ENCODE results near the gene LHX8.

Gene LHX8

DNA sequence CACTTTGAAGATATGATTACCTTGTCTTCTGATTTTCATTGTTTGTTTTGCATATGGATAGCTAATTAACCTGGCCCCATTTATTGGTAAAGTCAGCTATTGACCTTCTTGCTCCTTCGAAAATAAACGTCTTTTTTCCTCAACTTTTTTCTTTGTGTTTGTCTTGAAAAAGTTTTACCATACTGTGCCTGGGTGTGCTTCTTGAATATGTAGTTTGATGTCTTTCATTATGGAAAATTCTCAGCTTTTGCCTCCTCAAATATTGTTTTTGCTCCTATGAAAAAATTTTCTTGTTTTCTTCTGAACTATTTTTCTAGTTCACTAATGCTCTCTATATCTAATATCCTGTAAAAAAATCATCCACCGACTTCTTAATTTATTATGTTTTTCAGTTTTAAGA lies 25.0 kb downstream of the LHX8 start:
- TF ChIP-seq, protein P1, sequence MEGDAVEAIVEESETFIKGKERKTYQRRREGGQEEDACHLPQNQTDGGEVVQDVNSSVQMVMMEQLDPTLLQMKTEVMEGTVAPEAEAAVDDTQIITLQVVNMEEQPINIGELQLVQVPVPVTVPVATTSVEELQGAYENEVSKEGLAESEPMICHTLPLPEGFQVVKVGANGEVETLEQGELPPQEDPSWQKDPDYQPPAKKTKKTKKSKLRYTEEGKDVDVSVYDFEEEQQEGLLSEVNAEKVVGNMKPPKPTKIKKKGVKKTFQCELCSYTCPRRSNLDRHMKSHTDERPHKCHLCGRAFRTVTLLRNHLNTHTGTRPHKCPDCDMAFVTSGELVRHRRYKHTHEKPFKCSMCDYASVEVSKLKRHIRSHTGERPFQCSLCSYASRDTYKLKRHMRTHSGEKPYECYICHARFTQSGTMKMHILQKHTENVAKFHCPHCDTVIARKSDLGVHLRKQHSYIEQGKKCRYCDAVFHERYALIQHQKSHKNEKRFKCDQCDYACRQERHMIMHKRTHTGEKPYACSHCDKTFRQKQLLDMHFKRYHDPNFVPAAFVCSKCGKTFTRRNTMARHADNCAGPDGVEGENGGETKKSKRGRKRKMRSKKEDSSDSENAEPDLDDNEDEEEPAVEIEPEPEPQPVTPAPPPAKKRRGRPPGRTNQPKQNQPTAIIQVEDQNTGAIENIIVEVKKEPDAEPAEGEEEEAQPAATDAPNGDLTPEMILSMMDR (conservative IDR thresholded peaks at IDR 0.05; ENCODE audit: low read depth, low read length), result no peak
- Histone ChIP-seq H2AFZ (ENCODE audit: low read depth) (no peak overlapping the region), H3K79me2 (ENCODE audit: insufficient read depth, low read depth) (peaks cover 5% of the 10 kb centered on the region; the same call in 1 of the 2 replicates), H3K4me1 (ENCODE audit: low read depth, poor library complexity, severe bottlenecking) (no peaks in the 10 kb centered on the region), H3K9ac (no peak overlapping the region), H3K36me3 (ENCODE audit: insufficient read depth) (no peaks in the 10 kb centered on the region), H3K4me3 (IDR thresholded peaks at IDR 0.05; ENCODE audit: insufficient read depth, low read depth, low read length) (no peak overlapping the region), H3K4me2 (no peak overlapping the region), H4K20me1 (ENCODE audit: insufficient read depth) (no peaks in the 10 kb centered on the region), H3K27ac (no peak overlapping the region), H3K27me3 (ENCODE audit: insufficient read depth, low read depth) (no peaks in the 10 kb centered on the region)

DNA sequence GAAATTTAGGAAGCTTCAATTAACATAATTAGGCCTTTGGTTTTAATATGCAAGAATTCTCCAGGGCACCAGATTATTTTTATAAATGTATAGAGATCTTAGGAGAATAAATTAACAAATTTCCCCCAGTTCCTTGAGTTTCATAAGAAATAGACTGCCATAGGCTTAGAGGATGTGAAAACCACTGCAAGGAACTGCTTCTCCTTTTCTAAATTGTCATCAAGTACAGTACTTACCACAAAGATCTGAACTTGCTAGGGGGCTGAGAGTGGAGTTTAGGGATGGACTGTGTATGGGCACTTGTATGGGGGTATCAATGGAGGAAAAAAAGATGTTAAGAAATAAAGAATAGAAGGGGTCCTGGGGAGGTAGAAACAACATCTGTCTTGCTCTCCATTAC lies 31.1 kb downstream of the LHX8 start:
- TF ChIP-seq, protein P1 (conservative IDR thresholded peaks at IDR 0.05; ENCODE audit: low read depth, low read length), result no peak
- no peaks in the 10 kb centered on the region for H3K36me3 ChIP-seq (ENCODE audit: insufficient read depth)
- no peak overlapping the region for H3K4me3 ChIP-seq (IDR thresholded peaks at IDR 0.05; ENCODE audit: insufficient read depth, low read depth, low read length)
- no peak overlapping the region for H3K9ac ChIP-seq
- H2AFZ ChIP-seq (ENCODE audit: low read depth), result no peak overlapping the region
- H3K27me3 ChIP-seq (ENCODE audit: insufficient read depth, low read depth), result no peaks in the 10 kb centered on the region
- no peaks in the 10 kb centered on the region for H3K4me1 ChIP-seq (ENCODE audit: low read depth, poor library complexity, severe bottlenecking)
- H4K20me1 ChIP-seq (ENCODE audit: insufficient read depth), result no peaks in the 10 kb centered on the region
- no peak overlapping the region for H3K27ac ChIP-seq
- no peaks in the 10 kb centered on the region for H3K79me2 ChIP-seq (ENCODE audit: insufficient read depth, low read depth)
- H3K4me2 ChIP-seq, result no peak overlapping the region

- Histone ChIP-seq H3K4me2 (no peak overlapping the region), H3K4me3 (IDR thresholded peaks at IDR 0.05; ENCODE audit: insufficient read depth, low read depth, low read length) (no peak overlapping the region), H3K27me3 (ENCODE audit: insufficient read depth, low read depth) (no peaks in the 10 kb centered on the region), H3K9ac (no peak overlapping the region), H4K20me1 (ENCODE audit: insufficient read depth) (no peaks in the 10 kb centered on the region), H3K27ac (no peak overlapping the region), H2AFZ (ENCODE audit: low read depth) (no peak overlapping the region), H3K79me2 (ENCODE audit: insufficient read depth, low read depth) (no peaks in the 10 kb centered on the region), H3K36me3 (ENCODE audit: insufficient read depth) (no peaks in the 10 kb centered on the region), H3K4me1 (ENCODE audit: low read depth, poor library complexity, severe bottlenecking) (no peaks in the 10 kb centered on the region)
- TF ChIP-seq, protein P1 (conservative IDR thresholded peaks at IDR 0.05; ENCODE audit: low read depth, low read length), result no peak
Measured at GRCh38 chr1:75166821-75167220, 32.6 kb downstream of the LHX8 start.

- no peak overlapping the region for H3K4me2 ChIP-seq
- no peaks in the 10 kb centered on the region for H3K27me3 ChIP-seq (ENCODE audit: insufficient read depth, low read depth)
- no peak overlapping the region for H3K9ac ChIP-seq
- no peaks in the 10 kb centered on the region for H4K20me1 ChIP-seq (ENCODE audit: insufficient read depth)
- H3K27ac ChIP-seq, result no peak overlapping the region
- H2AFZ ChIP-seq (ENCODE audit: low read depth), result no peak overlapping the region
- TF ChIP-seq, protein P1 (conservative IDR thresholded peaks at IDR 0.05; ENCODE audit: low read depth, low read length), result no peak
- H3K36me3 ChIP-seq (ENCODE audit: insufficient read depth), result no peaks in the 10 kb centered on the region
- H3K4me1 ChIP-seq (ENCODE audit: low read depth, poor library complexity, severe bottlenecking), result no peaks in the 10 kb centered on the region
- no peak overlapping the region for H3K4me3 ChIP-seq (IDR thresholded peaks at IDR 0.05; ENCODE audit: insufficient read depth, low read depth, low read length)
- H3K79me2 ChIP-seq (ENCODE audit: insufficient read depth, low read depth), result no peaks in the 10 kb centered on the region
Measured at GRCh38 chr1:75170011-75170410, 35.8 kb downstream of the LHX8 start.

Measured in KMS-11 (cell line).